ENCODE measurements around the gene HTT. TPM values are rescaled to one million over a fixed set of nuclear protein-coding genes. Genes with fewer than 3 reads are reported as not detected.

HTT gene
- polyA plus RNA-seq, 1 donor from 2014 or later, result 11.5 TPM

DNA sequence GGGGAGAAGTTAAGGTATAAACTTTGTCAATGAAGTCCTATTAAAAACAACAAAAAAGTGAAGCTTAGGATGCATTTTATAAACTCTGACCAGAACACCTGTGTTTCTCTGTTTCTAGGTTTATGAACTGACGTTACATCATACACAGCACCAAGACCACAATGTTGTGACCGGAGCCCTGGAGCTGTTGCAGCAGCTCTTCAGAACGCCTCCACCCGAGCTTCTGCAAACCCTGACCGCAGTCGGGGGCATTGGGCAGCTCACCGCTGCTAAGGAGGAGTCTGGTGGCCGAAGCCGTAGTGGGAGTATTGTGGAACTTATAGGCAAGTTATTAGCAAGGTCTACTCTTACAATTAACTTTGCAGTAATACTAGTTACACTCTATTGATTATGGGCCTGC, 46.6 kb downstream of the HTT start (continued):
- TF ChIP-seq, protein P1, sequence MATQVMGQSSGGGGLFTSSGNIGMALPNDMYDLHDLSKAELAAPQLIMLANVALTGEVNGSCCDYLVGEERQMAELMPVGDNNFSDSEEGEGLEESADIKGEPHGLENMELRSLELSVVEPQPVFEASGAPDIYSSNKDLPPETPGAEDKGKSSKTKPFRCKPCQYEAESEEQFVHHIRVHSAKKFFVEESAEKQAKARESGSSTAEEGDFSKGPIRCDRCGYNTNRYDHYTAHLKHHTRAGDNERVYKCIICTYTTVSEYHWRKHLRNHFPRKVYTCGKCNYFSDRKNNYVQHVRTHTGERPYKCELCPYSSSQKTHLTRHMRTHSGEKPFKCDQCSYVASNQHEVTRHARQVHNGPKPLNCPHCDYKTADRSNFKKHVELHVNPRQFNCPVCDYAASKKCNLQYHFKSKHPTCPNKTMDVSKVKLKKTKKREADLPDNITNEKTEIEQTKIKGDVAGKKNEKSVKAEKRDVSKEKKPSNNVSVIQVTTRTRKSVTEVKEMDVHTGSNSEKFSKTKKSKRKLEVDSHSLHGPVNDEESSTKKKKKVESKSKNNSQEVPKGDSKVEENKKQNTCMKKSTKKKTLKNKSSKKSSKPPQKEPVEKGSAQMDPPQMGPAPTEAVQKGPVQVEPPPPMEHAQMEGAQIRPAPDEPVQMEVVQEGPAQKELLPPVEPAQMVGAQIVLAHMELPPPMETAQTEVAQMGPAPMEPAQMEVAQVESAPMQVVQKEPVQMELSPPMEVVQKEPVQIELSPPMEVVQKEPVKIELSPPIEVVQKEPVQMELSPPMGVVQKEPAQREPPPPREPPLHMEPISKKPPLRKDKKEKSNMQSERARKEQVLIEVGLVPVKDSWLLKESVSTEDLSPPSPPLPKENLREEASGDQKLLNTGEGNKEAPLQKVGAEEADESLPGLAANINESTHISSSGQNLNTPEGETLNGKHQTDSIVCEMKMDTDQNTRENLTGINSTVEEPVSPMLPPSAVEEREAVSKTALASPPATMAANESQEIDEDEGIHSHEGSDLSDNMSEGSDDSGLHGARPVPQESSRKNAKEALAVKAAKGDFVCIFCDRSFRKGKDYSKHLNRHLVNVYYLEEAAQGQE (IDR thresholded peaks at IDR 0.05; ENCODE audit: borderline replicate concordance), result no peak

GRCh38 chr4:3121596-3121995, 47.1 kb downstream of the HTT start:
- H3K9me3 ChIP-seq (ENCODE audit: low read length), result no peaks in the 10 kb centered on the region
- no peak overlapping the region for H3K4me3 ChIP-seq (ENCODE audit: low read length)
- no peak overlapping the region for H3K9ac ChIP-seq (ENCODE audit: low read length)
- H3K4me2 ChIP-seq (ENCODE audit: low read length), result no peak overlapping the region
- H3K9me2 ChIP-seq (ENCODE audit: insufficient read depth, low read length), result no peaks in the 10 kb centered on the region
- no peaks in the 10 kb centered on the region for H3K27me3 ChIP-seq (ENCODE audit: insufficient read depth, low read depth, low read length)
- no peaks in the 10 kb centered on the region for H3K79me2 ChIP-seq (replicated peaks; ENCODE audit: insufficient read depth, low read length)
- peaks cover 4% of the 10 kb centered on the region for H3K36me3 ChIP-seq (ENCODE audit: insufficient read depth, low read length)
- H3K27ac ChIP-seq (ENCODE audit: low read length), result no peak overlapping the region
- no peaks in the 10 kb centered on the region for H4K20me1 ChIP-seq (ENCODE audit: insufficient read depth)
- TF ChIP-seq EZH2 (IDR thresholded peaks at IDR 0.05; ENCODE audit: borderline replicate concordance, insufficient read depth, low read length, poor library complexity, severe bottlenecking) (no peak), EP300 (conservative IDR thresholded peaks at IDR 0.05; ENCODE audit: poor library complexity, severe bottlenecking) (no peak), SMC3 (conservative IDR thresholded peaks at IDR 0.05; ENCODE audit: poor library complexity) (no peak), POLR2AphosphoS5 (IDR thresholded peaks at IDR 0.05) (no peak), CTCF (IDR thresholded peaks at IDR 0.05; ENCODE audit: poor library complexity, severe bottlenecking) (no peak), MXI1 (conservative IDR thresholded peaks at IDR 0.05; ENCODE audit: poor library complexity, severe bottlenecking) (no peak), RAD21 (conservative IDR thresholded peaks at IDR 0.05) (no peak), TAF1 (IDR thresholded peaks at IDR 0.05; ENCODE audit: low read depth) (no peak)
- TF ChIP-seq, protein P1 (IDR thresholded peaks at IDR 0.05; ENCODE audit: borderline replicate concordance), result no peak
- H3F3A ChIP-seq (ENCODE audit: insufficient read depth, low read length, poor library complexity, severe bottlenecking), result no peaks in the 10 kb centered on the region
- no peak overlapping the region for H2AFZ ChIP-seq (ENCODE audit: low read depth, low read length)
